GM12878 (cell line): Measurements from ENCODE around the gene CORO1A. TPM values are rescaled to one million over a fixed set of nuclear protein-coding genes. Genes with fewer than 3 reads are reported as not detected.

Experiments
- ATAC-seq: fragments of 200-7000 bp; cut with Tn5 transposase; 3 replicates; pipeline ENCODE4 v1.9.1; 2020; ENCODE audit warnings: mild to moderate bottlenecking, moderate library complexity
- BruUV-seq: library from RNA; stranded (reverse); fragments of 400-500 nt; replicated peaks from 2 replicates; lab custom pipeline; 2021; lab: Mats Ljungman, UMichigan
- CTCF ChIA-PET: fragments of 300-600 bp; sonication (Branson Sonifier 250); formaldehyde crosslinking; extraction: SDS; loops from one replicate; lab custom pipeline; 2021; ENCODE audit warnings: inconsistent platforms; lab: Yijun Ruan, JAX
- POLR2A ChIA-PET: fragments of 350-600 bp; formaldehyde crosslinking; extraction: SDS; loops from one replicate; lab custom pipeline; 2021; ENCODE audit warnings: inconsistent platforms; lab: Charles Lee
- RAD21 ChIA-PET: fragments of 300-600 bp; sonication (Branson Sonifier 250); formaldehyde crosslinking; loops from one replicate; lab custom pipeline; 2023; ENCODE audit warnings: antibody characterized with exemption; ENCODE audit not compliant: unreplicated experiment; lab: Charles Lee
- SMC1A ChIA-PET: fragments of 300-600 bp; sonication (Branson Sonifier 250); formaldehyde crosslinking; loops from one replicate; lab custom pipeline; 2023; ENCODE audit not compliant: unreplicated experiment, uncharacterized antibody; lab: Charles Lee
- DNase-seq: peaks from one replicate; pipeline ENCODE4 v3.0.0-alpha.2; 2011; ENCODE audit warnings: low read depth, low spot score
- FAIRE-seq: peaks from 3 replicates; lab custom pipeline; 2011; peaks lifted over from hg19 to GRCh38; lab: Jason Lieb, UNC
- H2AFZ ChIP-seq: 2 replicates; pipeline ENCODE4 v1.6.0; 2011; ENCODE audit warnings: low read depth, low read length, control low read depth; ENCODE audit not compliant: control insufficient read depth
- H3K27ac ChIP-seq: 2 replicates; pipeline ENCODE4 v1.5.1; 2011; ENCODE audit warnings: control low read depth; ENCODE audit not compliant: control insufficient read depth, insufficient read depth
- H3K27me3 ChIP-seq, 2 experiments: replicated peaks in 1 of 2; 2 replicates each; pipeline versions ENCODE4 v1.6.0 to v1.6.1; 2011; ENCODE audit warnings: low read length in 1 of 2; ENCODE audit not compliant: control insufficient read depth in 2 of 2, insufficient read depth in 2 of 2
- H3K36me3 ChIP-seq, 2 experiments: 2 replicates each; pipeline ENCODE4 v1.5.1; 2011; ENCODE audit warnings: low read length in 1 of 2; ENCODE audit not compliant: control insufficient read depth in 2 of 2, insufficient read depth in 2 of 2
- H3K4me1 ChIP-seq: 2 replicates; pipeline ENCODE4 v1.6.1; 2011; ENCODE audit warnings: mild to moderate bottlenecking, low read length, moderate library complexity, mixed read lengths; ENCODE audit not compliant: control insufficient read depth, insufficient read depth
- H3K4me2 ChIP-seq: 2 replicates; pipeline ENCODE4 v1.6.0; 2011; ENCODE audit warnings: control low read depth; ENCODE audit not compliant: control insufficient read depth, insufficient read depth
- H3K4me3 ChIP-seq: fragments of 200-600 bp; sonication (generic); 2 replicates; pipeline ENCODE4 v1.5.1; 2016
- H3K79me2 ChIP-seq: 2 replicates; pipeline ENCODE4 v1.6.0; 2011; ENCODE audit warnings: low read length; ENCODE audit not compliant: control insufficient read depth, insufficient read depth
- H3K9ac ChIP-seq: 2 replicates; pipeline ENCODE4 v1.8.0; 2011; ENCODE audit warnings: low read length, control low read depth, mixed read lengths; ENCODE audit not compliant: control insufficient read depth, insufficient read depth
- H3K9me3 ChIP-seq: replicated peaks from 3 replicates; pipeline ENCODE4 v1.5.1; 2011; ENCODE audit warnings: mild to moderate bottlenecking, low read length; ENCODE audit not compliant: control insufficient read depth, insufficient read depth
- H4K20me1 ChIP-seq: 2 replicates; pipeline ENCODE4 v1.6.0; 2011; ENCODE audit not compliant: control insufficient read depth, insufficient read depth
- BCL11A ChIP-seq: IDR thresholded peaks from 2 replicates; pipeline ENCODE4 v1.6.1; 2011; ENCODE audit warnings: low read depth, low read length
- BRCA1 ChIP-seq: IDR thresholded peaks from 2 replicates; pipeline ENCODE4 v1.6.1; 2011; ENCODE audit warnings: low read depth, low read length, improper control_type of control experiment
- CBFB ChIP-seq: IDR thresholded peaks from 2 replicates; pipeline ENCODE4 v1.6.1; 2016; ENCODE audit warnings: antibody characterized with exemption, low read depth
- EGR1 ChIP-seq, 2 experiments: IDR thresholded peaks; 1 replicate in 1 of 2; 2 replicates in 1 of 2; pipeline ENCODE4 v1.6.1; 2011 to 2012; ENCODE audit warnings: low read depth in 2 of 2, low read length in 2 of 2, borderline replicate concordance in 1 of 2, mild to moderate bottlenecking in 1 of 2, moderate library complexity in 1 of 2
- ETV6 ChIP-seq, 2 experiments: fragments of 450-650 bp in 1 of 2; IDR thresholded peaks in 1 of 2; conservative IDR thresholded peaks in 1 of 2; 2 replicates each; pipeline ENCODE4 v1.6.1; 2014; ENCODE audit warnings: antibody characterized with exemption in 1 of 2, borderline replicate concordance in 1 of 2, low read depth in 1 of 2, mild to moderate bottlenecking in 1 of 2, moderate library complexity in 1 of 2
- HDGF ChIP-seq: fragments of 450-650 bp; IDR thresholded peaks from 2 replicates; pipeline ENCODE4 v1.6.1; 2016; ENCODE audit warnings: antibody characterized with exemption
- IKZF2 ChIP-seq, 2 experiments: fragments of 450-650 bp; IDR thresholded peaks; 2 replicates each; pipeline ENCODE4 v1.6.1; 2017; ENCODE audit warnings: mild to moderate bottlenecking in 2 of 2, moderate library complexity in 2 of 2
- IRF5 ChIP-seq: fragments of 450-650 bp; IDR thresholded peaks from 2 replicates; pipeline ENCODE4 v1.6.1; 2017; ENCODE audit warnings: borderline replicate concordance
- JUNB ChIP-seq: IDR thresholded peaks from 2 replicates; pipeline ENCODE4 v1.6.1; 2016; ENCODE audit warnings: antibody characterized with exemption, mild to moderate bottlenecking
- MEF2A ChIP-seq: IDR thresholded peaks from 2 replicates; pipeline ENCODE4 v1.6.1; 2011; ENCODE audit warnings: low read depth, mild to moderate bottlenecking, low read length, moderate library complexity; ENCODE audit not compliant: insufficient read depth
- MYB ChIP-seq: fragments of 150-350 bp; IDR thresholded peaks from 2 replicates; pipeline ENCODE4 v1.6.1; 2014; ENCODE audit warnings: mild to moderate bottlenecking, low read depth, low read length, borderline replicate concordance
- MYC ChIP-seq: IDR thresholded peaks from 2 replicates; pipeline ENCODE4 v1.6.1; 2011; ENCODE audit warnings: mild to moderate bottlenecking, low read length, moderate library complexity, inconsistent platforms; ENCODE audit not compliant: insufficient read depth, insufficient replicate concordance, insufficient read length, severe bottlenecking
- NFIC ChIP-seq: IDR thresholded peaks from 2 replicates; pipeline ENCODE4 v1.6.1; 2012; ENCODE audit warnings: low read depth, mild to moderate bottlenecking, inconsistent platforms, low read length, moderate library complexity
- ZNF207 ChIP-seq: fragments of 450-650 bp; IDR thresholded peaks from 2 replicates; pipeline ENCODE4 v1.6.1; 2014; ENCODE audit warnings: antibody characterized with exemption, mild to moderate bottlenecking, borderline replicate concordance
- ZNF622 ChIP-seq: fragments of 450-650 bp; IDR thresholded peaks from 2 replicates; pipeline ENCODE4 v1.6.1; 2017; ENCODE audit warnings: mild to moderate bottlenecking, inconsistent platforms
- ZSCAN29 ChIP-seq: fragments of 450-650 bp; IDR thresholded peaks from 2 replicates; pipeline ENCODE4 v1.6.1; 2017; ENCODE audit warnings: mild to moderate bottlenecking, moderate library complexity
- WGBS: methylation state at CpG from one replicate; pipeline ENCODE4 v1.1.6; 2016; ENCODE audit warnings: low lambda C conversion rate; ENCODE audit not compliant: insufficient replicate concordance, insufficient coverage; ENCODE audit errors: missing lambda C conversion rate; 5-methylcytosine and 5-hydroxymethylcytosine counted together
- in situ Hi-C: fragments of 300-500 bp; cut with MboI; formaldehyde crosslinking; loops from 9 replicates; pipeline ENCODE4 v1.14.3; 2018; ENCODE audit warnings: mixed read lengths
- intact Hi-C: fragments of 100-400 bp; cut with micrococcal nuclease; formaldehyde crosslinking; loops from one replicate; pipeline ENCODE4 v1.14.2; 2022; ENCODE audit not compliant: unreplicated experiment
- polyA plus RNA-seq, 11 experiments: library from polyadenylated mRNA; depleted of rRNA in 4 of 11; unstranded in 6 of 11; stranded (reverse) in 5 of 11; fragments of >200 nt; fragmentation: Nextera tagmentation in 4 of 11; fragmentation: Illumina TruSeq in 1 of 11; extraction: Ambion mirVana in 4 of 11; extraction: Trizol in 1 of 11; gene quantifications; 1 replicate in 1 of 11; 2 replicates in 10 of 11; pipeline versions ENCODE4 v1.2.1 to v1.2.3, GENCODE V29; 2011 to 2016; ENCODE audit warnings: inconsistent platforms in 2 of 11, missing spikeins in 2 of 11, low read depth in 1 of 11
- total RNA-seq, 4 experiments: library from RNA; depleted of rRNA in 3 of 4; stranded (reverse); fragments of >200 nt in 3 of 4; fragmentation: Illumina TruSeq in 1 of 4; extraction: Trizol in 1 of 4; gene quantifications; 2 replicates each; pipeline versions ENCODE4 v1.2.1 to v1.2.3, GENCODE V29; 2013 to 2021
- TF ChIP-seq, protein P1 (sequence below): IDR thresholded peaks from 2 replicates; pipeline ENCODE4 v1.6.1; 2011; ENCODE audit warnings: borderline replicate concordance, low read depth, mild to moderate bottlenecking, moderate library complexity, low read length; ENCODE audit not compliant: insufficient read depth, poor library complexity, severe bottlenecking
- TF ChIP-seq, protein P2 (sequence below): fragments of 450-650 bp; IDR thresholded peaks from 2 replicates; pipeline ENCODE4 v1.6.1; 2016; ENCODE audit warnings: mild to moderate bottlenecking
- TF ChIP-seq, protein P3 (sequence below): IDR thresholded peaks from 2 replicates; pipeline ENCODE4 v1.6.1; 2012; ENCODE audit warnings: low read depth, low read length, improper control_type of control experiment

Gene CORO1A
- total and polyA plus RNA-seq, 10 of the 15 experiments (the other 5 are each of a cell fraction or from before 2014, with no cell fraction given): 16.3 to 1,464 (median 714) TPM

GRCh38 chr16:30141750-30142149 is 41.7 kb upstream of the CORO1A start:
- no peak overlapping the region for H3K4me2 ChIP-seq
- ATAC-seq: no peak; the same call in 1 of the 3 replicates
- TF ChIP-seq ZNF622 (no peak), HDGF (no peak), EGR1 (IDR thresholded peaks at IDR 0.05; ENCODE audit: borderline replicate concordance in 1 of 2, low read depth in 2 of 2, low read length in 2 of 2) (no peak), MYC (no peak), JUNB (no peak), MYB (no peak), BCL11A (no peak), IKZF2 (IDR thresholded peaks at IDR 0.05) (no peak), IRF5 (no peak), BRCA1 (no peak), NFIC (no peak), ZSCAN29 (no peak), MEF2A (no peak), CBFB (no peak), ZNF207 (no peak), ETV6 (conservative IDR thresholded peaks at IDR 0.05 in 1 of 2, IDR thresholded peaks at IDR 0.05 in 1 of 2; ENCODE audit: borderline replicate concordance in 1 of 2, low read depth in 1 of 2) (no peak)
- TF ChIP-seq, protein P1, sequence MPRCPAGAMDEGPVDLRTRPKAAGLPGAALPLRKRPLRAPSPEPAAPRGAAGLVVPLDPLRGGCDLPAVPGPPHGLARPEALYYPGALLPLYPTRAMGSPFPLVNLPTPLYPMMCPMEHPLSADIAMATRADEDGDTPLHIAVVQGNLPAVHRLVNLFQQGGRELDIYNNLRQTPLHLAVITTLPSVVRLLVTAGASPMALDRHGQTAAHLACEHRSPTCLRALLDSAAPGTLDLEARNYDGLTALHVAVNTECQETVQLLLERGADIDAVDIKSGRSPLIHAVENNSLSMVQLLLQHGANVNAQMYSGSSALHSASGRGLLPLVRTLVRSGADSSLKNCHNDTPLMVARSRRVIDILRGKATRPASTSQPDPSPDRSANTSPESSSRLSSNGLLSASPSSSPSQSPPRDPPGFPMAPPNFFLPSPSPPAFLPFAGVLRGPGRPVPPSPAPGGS: no peak
- TF ChIP-seq, protein P2, sequence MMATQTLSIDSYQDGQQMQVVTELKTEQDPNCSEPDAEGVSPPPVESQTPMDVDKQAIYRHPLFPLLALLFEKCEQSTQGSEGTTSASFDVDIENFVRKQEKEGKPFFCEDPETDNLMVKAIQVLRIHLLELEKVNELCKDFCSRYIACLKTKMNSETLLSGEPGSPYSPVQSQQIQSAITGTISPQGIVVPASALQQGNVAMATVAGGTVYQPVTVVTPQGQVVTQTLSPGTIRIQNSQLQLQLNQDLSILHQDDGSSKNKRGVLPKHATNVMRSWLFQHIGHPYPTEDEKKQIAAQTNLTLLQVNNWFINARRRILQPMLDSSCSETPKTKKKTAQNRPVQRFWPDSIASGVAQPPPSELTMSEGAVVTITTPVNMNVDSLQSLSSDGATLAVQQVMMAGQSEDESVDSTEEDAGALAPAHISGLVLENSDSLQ: no peak
- TF ChIP-seq, protein P3, sequence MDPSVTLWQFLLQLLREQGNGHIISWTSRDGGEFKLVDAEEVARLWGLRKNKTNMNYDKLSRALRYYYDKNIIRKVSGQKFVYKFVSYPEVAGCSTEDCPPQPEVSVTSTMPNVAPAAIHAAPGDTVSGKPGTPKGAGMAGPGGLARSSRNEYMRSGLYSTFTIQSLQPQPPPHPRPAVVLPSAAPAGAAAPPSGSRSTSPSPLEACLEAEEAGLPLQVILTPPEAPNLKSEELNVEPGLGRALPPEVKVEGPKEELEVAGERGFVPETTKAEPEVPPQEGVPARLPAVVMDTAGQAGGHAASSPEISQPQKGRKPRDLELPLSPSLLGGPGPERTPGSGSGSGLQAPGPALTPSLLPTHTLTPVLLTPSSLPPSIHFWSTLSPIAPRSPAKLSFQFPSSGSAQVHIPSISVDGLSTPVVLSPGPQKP: no peak

More at GRCh38 chr16:30141750-30142149, 41.7 kb upstream of the CORO1A start:
- no TSS peak for BruUV-seq
- Histone ChIP-seq H2AFZ (no peak overlapping the region), H3K27me3 (no peaks in the 10 kb centered on the region), H3K9ac (no peak overlapping the region), H3K79me2 (no peaks in the 10 kb centered on the region), H3K4me3 (no peak overlapping the region), H4K20me1 (no peaks in the 10 kb centered on the region), H3K4me1 (peaks cover 6% of the 10 kb centered on the region; the same call in 1 of the 2 replicates), H3K9me3 (no peaks in the 10 kb centered on the region), H3K27ac (no peak overlapping the region), H3K36me3 (no peaks in the 10 kb centered on the region)
- intact Hi-C loops: no loop called here
- POLR2A ChIA-PET: interaction anchor here (0.6 to 1.7 kb wide), 2 partner anchors 13 to 49 kb away, joined by 3 to 4 read pairs; no protein-coding TSS in a partner anchor
- no peak for DNase-seq
- 55% methylated on average over 2 of the region's 2 CpGs for WGBS
- RAD21 ChIA-PET: interaction anchor here (0.9 kb wide), 1 partner anchor 268 kb away, joined by 3 read pairs; no protein-coding TSS in a partner anchor
- CTCF ChIA-PET: interaction anchor here (0.7 to 2.8 kb wide), 5 partner anchors 26 to 267 kb away, joined by 3 to 25 read pairs (median 8); partner anchors contain the start of genes TBX6 and ZNF771
- SMC1A ChIA-PET: no interaction called here
- in situ Hi-C loops: no loop called here
- FAIRE-seq: no peak
